A549 (cell line): Measurements from ENCODE around the gene ABCC1. TPM values are rescaled to one million over a fixed set of nuclear protein-coding genes. Genes with fewer than 3 reads are reported as not detected.

Experiments used
- ATAC-seq, 2 experiments: fragments of 200-7000 bp in 1 of 2; fragments of >200 bp in 1 of 2; cut with Nextera tagmentation in 1 of 2; cut with Tn5 transposase in 1 of 2; 3 replicates each; pipeline versions ENCODE4 v1.8.0 to v1.9.1; 2018 to 2020; ENCODE audit warnings: mild to moderate bottlenecking in 1 of 2, moderate library complexity in 1 of 2
- CTCF ChIA-PET: fragments of 300-600 bp; sonication (Branson Sonifier 250); formaldehyde crosslinking; extraction: SDS; loops from one replicate; lab custom pipeline; 2021; ENCODE audit warnings: antibody characterized with exemption, inconsistent platforms; lab: Yijun Ruan, JAX
- POLR2A ChIA-PET: fragments of 350-600 bp; formaldehyde crosslinking; extraction: SDS; loops from one replicate; lab custom pipeline; 2021; ENCODE audit warnings: antibody characterized with exemption, inconsistent platforms; lab: Yijun Ruan, JAX
- DNase-seq, 2 experiments: peaks; one replicate each; pipeline versions ENCODE4 v3.0.0 to v3.0.0-alpha.2; 2011 to 2016; ENCODE audit warnings: low read depth in 1 of 2, low spot score in 1 of 2
- FAIRE-seq: peaks from 2 replicates; lab custom pipeline; 2011; peaks lifted over from hg19 to GRCh38; lab: Jason Lieb, UNC
- H3K27ac ChIP-seq, 2 experiments: fragments of >200 bp; sonication (Bioruptor Twin); formaldehyde crosslinking; 3 replicates each; pipeline ENCODE4 v1.5.1; 2016 to 2017
- H3K4me1 ChIP-seq: fragments of >200 bp; sonication (Bioruptor Twin); formaldehyde crosslinking; 3 replicates; pipeline ENCODE4 v1.6.1; 2016
- H3K4me2 ChIP-seq: fragments of >200 bp; sonication (Bioruptor Twin); formaldehyde crosslinking; 3 replicates; pipeline ENCODE4 v1.6.1; 2016
- H3K4me3 ChIP-seq: fragments of >200 bp; sonication (Bioruptor Twin); formaldehyde crosslinking; 3 replicates; pipeline ENCODE4 v1.5.1; 2016
- H3K9me3 ChIP-seq: fragments of >200 bp; sonication (Bioruptor Twin); formaldehyde crosslinking; 3 replicates; pipeline ENCODE4 v1.6.1; 2016
- ATOH8 ChIP-seq: fragments of 250-450 bp; sonication (Bioruptor Pico); IDR thresholded peaks from 2 replicates; pipeline ENCODE4 v1.5.0; 2020; ENCODE audit warnings: low read depth, mild to moderate bottlenecking, moderate library complexity
- BHLHE40 ChIP-seq: IDR thresholded peaks from 2 replicates; pipeline ENCODE4 v1.6.1; 2012; ENCODE audit warnings: low read depth, low read length, inconsistent platforms
- CBX8 ChIP-seq: fragments of 200-600 bp; sonication (generic); IDR thresholded peaks from 2 replicates; pipeline ENCODE4 v1.6.1; 2016
- EP300 ChIP-seq, 2 experiments: fragments of >200 bp; sonication (Bioruptor Twin); formaldehyde crosslinking; IDR thresholded peaks; 2 replicates in 1 of 2; 3 replicates in 1 of 2; pipeline ENCODE4 v1.6.1; 2016 to 2017
- ESRRA ChIP-seq: fragments of 150-350 bp; IDR thresholded peaks from 2 replicates; pipeline ENCODE4 v1.6.1; 2014; ENCODE audit warnings: mild to moderate bottlenecking, low read length, borderline replicate concordance
- FOSB ChIP-seq: fragments of 250-450 bp; sonication (Bioruptor Pico); IDR thresholded peaks from 2 replicates; pipeline ENCODE4 v1.5.0; 2020; ENCODE audit warnings: mild to moderate bottlenecking, moderate library complexity
- FOSL2 ChIP-seq, 2 experiments: fragments of 450-650 bp in 1 of 2; fragments of >200 bp in 1 of 2; sonication (Bioruptor Twin) in 1 of 2; formaldehyde crosslinking; IDR thresholded peaks; 2 replicates each; pipeline versions ENCODE4 v1.5.0 to v1.6.1; 2016 to 2020; ENCODE audit warnings: mild to moderate bottlenecking in 1 of 2, moderate library complexity in 1 of 2
- FOXS1 ChIP-seq: fragments of 250-450 bp; sonication (Bioruptor Pico); IDR thresholded peaks from 2 replicates; pipeline ENCODE4 v1.5.0; 2020; ENCODE audit warnings: mild to moderate bottlenecking, moderate library complexity
- GATA3 ChIP-seq: IDR thresholded peaks from 2 replicates; pipeline ENCODE4 v1.6.1; 2012; ENCODE audit warnings: borderline replicate concordance
- HDAC2 ChIP-seq: fragments of 200-600 bp; sonication (generic); IDR thresholded peaks from 2 replicates; pipeline ENCODE4 v1.6.1; 2016
- JUN ChIP-seq, 2 experiments: fragments of >200 bp; sonication (Bioruptor Twin); formaldehyde crosslinking; IDR thresholded peaks; 2 replicates in 1 of 2; 3 replicates in 1 of 2; pipeline ENCODE4 v1.6.1; 2016 to 2017
- JUNB ChIP-seq: fragments of >200 bp; sonication (Bioruptor Twin); formaldehyde crosslinking; IDR thresholded peaks from 2 replicates; pipeline ENCODE4 v1.6.1; 2016
- KDM1A ChIP-seq: fragments of 200-600 bp; sonication (generic); IDR thresholded peaks from 2 replicates; pipeline ENCODE4 v1.6.1; 2016; ENCODE audit warnings: low read depth, mild to moderate bottlenecking
- KDM5A ChIP-seq: fragments of 200-600 bp; sonication (generic); IDR thresholded peaks from 2 replicates; pipeline ENCODE4 v1.6.1; 2016; ENCODE audit warnings: antibody characterized with exemption, mild to moderate bottlenecking
- MAFK ChIP-seq: fragments of 450-650 bp; IDR thresholded peaks from 2 replicates; pipeline ENCODE4 v1.6.1; 2014; ENCODE audit not compliant: partially characterized antibody
- MYC ChIP-seq: IDR thresholded peaks from 2 replicates; pipeline ENCODE4 v1.6.1; 2012; ENCODE audit warnings: mild to moderate bottlenecking, inconsistent platforms, low read length, improper control_type of control experiment, borderline replicate concordance
- PBX3 ChIP-seq: IDR thresholded peaks from 2 replicates; pipeline ENCODE4 v1.6.1; 2012
- PHF8 ChIP-seq: fragments of 200-600 bp; sonication (generic); IDR thresholded peaks from 2 replicates; pipeline ENCODE4 v1.6.1; 2016; ENCODE audit warnings: low read depth, mild to moderate bottlenecking, antibody characterized with exemption, moderate library complexity, borderline replicate concordance
- POLR2AphosphoS2 ChIP-seq: conservative IDR thresholded peaks from 2 replicates; pipeline ENCODE4 v1.6.1; 2012; ENCODE audit warnings: low read length, improper control_type of control experiment, inconsistent platforms
- RAD21 ChIP-seq, 2 experiments: fragments of >200 bp in 1 of 2; sonication (Bioruptor Twin) in 1 of 2; formaldehyde crosslinking in 1 of 2; IDR thresholded peaks in 1 of 2; conservative IDR thresholded peaks in 1 of 2; 2 replicates in 1 of 2; 3 replicates in 1 of 2; pipeline ENCODE4 v1.6.1; 2012 to 2018; ENCODE audit warnings: inconsistent platforms in 1 of 2
- RCOR1 ChIP-seq: fragments of 150-350 bp; IDR thresholded peaks from 2 replicates; pipeline ENCODE4 v1.6.1; 2014; ENCODE audit warnings: antibody characterized with exemption, low read length, low read depth
- RFX5 ChIP-seq: fragments of 450-650 bp; IDR thresholded peaks from 2 replicates; pipeline ENCODE4 v1.7.1; 2014; ENCODE audit warnings: antibody characterized with exemption, mild to moderate bottlenecking, moderate library complexity
- SMC3 ChIP-seq: fragments of >200 bp; sonication (Bioruptor Twin); formaldehyde crosslinking; IDR thresholded peaks from 3 replicates; pipeline ENCODE4 v1.6.1; 2018; ENCODE audit warnings: inconsistent platforms
- TFCP2L1 ChIP-seq: fragments of 250-450 bp; sonication (Bioruptor Pico); IDR thresholded peaks from 2 replicates; pipeline ENCODE4 v1.5.0; 2021; ENCODE audit warnings: mild to moderate bottlenecking
- TP53 ChIP-seq: fragments of 250-450 bp; sonication (Bioruptor Pico); IDR thresholded peaks from 2 replicates; pipeline ENCODE4 v1.5.0; 2021; ENCODE audit warnings: mild to moderate bottlenecking, moderate library complexity
- ZC3H11A ChIP-seq: fragments of 450-650 bp; IDR thresholded peaks from 2 replicates; pipeline ENCODE4 v1.6.1; 2014; ENCODE audit warnings: antibody characterized with exemption, mild to moderate bottlenecking
- WGBS: methylation state at CpG from one replicate; pipeline ENCODE4 v1.1.6; 2017; ENCODE audit errors: missing lambda C conversion rate; 5-methylcytosine and 5-hydroxymethylcytosine counted together
- polyA plus RNA-seq, 4 experiments: library from polyadenylated mRNA; depleted of rRNA in 3 of 4; stranded (reverse); fragments of >200 nt; fragmentation: RNase III in 1 of 4; extraction: RNeasy Plus Mini Kit Qiagen cat#74134 plus additional on column Dnase treatment in 1 of 4; gene quantifications; 2 replicates in 3 of 4; 3 replicates in 1 of 4; pipeline ENCODE4 v1.2.3, GENCODE V29; 2011 to 2017
- TF ChIP-seq, protein P1 (sequence below): fragments of >200 bp; sonication (Bioruptor Twin); formaldehyde crosslinking; IDR thresholded peaks from 3 replicates; pipeline ENCODE4 v1.5.1; 2016
- TF ChIP-seq, protein P2 (sequence below): fragments of 150-350 bp; IDR thresholded peaks from 2 replicates; pipeline ENCODE4 v1.6.1; 2014; ENCODE audit warnings: low read depth, mild to moderate bottlenecking, low read length
- TF ChIP-seq, protein P3 (sequence below): IDR thresholded peaks from 2 replicates; pipeline ENCODE4 v1.6.1; 2012
- TF ChIP-seq, protein P4 (sequence below): fragments of >200 bp; sonication (Bioruptor Twin); formaldehyde crosslinking; IDR thresholded peaks from 3 replicates; pipeline ENCODE4 v1.6.1; 2016

ABCC1 gene
- polyA plus RNA-seq, 2 of the 4 experiments (the other 2 are of a cell fraction): 56.5 to 93.8 TPM

GRCh38 chr16:16013812-16014211, 64.4 kb downstream of the ABCC1 start:
- ChIA-PET POLR2A (interaction anchor here (1.3 kb wide), 1 partner anchor 9 kb away, joined by 3 read pairs; no protein-coding TSS in a partner anchor), CTCF (interaction anchor here (1.0 to 1.8 kb wide), 3 partner anchors 9 to 138 kb away, joined by 3 to 4 read pairs (median 4); no protein-coding TSS in a partner anchor)
- peak overlapping the region; percentile 95 to 97 for H3K27ac ChIP-seq
- FAIRE-seq: no peak
- ATAC-seq: no peak
- no peak for TF ChIP-seq HDAC2
- TF ChIP-seq, protein P1, sequence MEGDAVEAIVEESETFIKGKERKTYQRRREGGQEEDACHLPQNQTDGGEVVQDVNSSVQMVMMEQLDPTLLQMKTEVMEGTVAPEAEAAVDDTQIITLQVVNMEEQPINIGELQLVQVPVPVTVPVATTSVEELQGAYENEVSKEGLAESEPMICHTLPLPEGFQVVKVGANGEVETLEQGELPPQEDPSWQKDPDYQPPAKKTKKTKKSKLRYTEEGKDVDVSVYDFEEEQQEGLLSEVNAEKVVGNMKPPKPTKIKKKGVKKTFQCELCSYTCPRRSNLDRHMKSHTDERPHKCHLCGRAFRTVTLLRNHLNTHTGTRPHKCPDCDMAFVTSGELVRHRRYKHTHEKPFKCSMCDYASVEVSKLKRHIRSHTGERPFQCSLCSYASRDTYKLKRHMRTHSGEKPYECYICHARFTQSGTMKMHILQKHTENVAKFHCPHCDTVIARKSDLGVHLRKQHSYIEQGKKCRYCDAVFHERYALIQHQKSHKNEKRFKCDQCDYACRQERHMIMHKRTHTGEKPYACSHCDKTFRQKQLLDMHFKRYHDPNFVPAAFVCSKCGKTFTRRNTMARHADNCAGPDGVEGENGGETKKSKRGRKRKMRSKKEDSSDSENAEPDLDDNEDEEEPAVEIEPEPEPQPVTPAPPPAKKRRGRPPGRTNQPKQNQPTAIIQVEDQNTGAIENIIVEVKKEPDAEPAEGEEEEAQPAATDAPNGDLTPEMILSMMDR: no peak
- TF ChIP-seq RCOR1: no peak
- no peak for TF ChIP-seq BHLHE40
- no peak for TF ChIP-seq ZC3H11A
- no peak for TF ChIP-seq FOXS1
- TF ChIP-seq TFCP2L1 (CRISPR knock-in tag): no peak
- no peak for TF ChIP-seq POLR2AphosphoS2
- TF ChIP-seq, protein P2, sequence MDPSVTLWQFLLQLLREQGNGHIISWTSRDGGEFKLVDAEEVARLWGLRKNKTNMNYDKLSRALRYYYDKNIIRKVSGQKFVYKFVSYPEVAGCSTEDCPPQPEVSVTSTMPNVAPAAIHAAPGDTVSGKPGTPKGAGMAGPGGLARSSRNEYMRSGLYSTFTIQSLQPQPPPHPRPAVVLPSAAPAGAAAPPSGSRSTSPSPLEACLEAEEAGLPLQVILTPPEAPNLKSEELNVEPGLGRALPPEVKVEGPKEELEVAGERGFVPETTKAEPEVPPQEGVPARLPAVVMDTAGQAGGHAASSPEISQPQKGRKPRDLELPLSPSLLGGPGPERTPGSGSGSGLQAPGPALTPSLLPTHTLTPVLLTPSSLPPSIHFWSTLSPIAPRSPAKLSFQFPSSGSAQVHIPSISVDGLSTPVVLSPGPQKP: no peak
- no peak for TF ChIP-seq KDM5A
- TF ChIP-seq EP300 (IDR thresholded peaks at IDR 0.05): no peak
- TF ChIP-seq SMC3: no peak
- TF ChIP-seq GATA3: no peak
- TF ChIP-seq CBX8: no peak
- H3K4me3 ChIP-seq: no peak overlapping the region
- H3K4me2 ChIP-seq: no peak overlapping the region
- peaks cover 67% of the 10 kb centered on the region for H3K4me1 ChIP-seq
- no peak for DNase-seq
- WGBS: 93% methylated on average over 6 of the region's 6 CpGs
- no peaks in the 10 kb centered on the region for H3K9me3 ChIP-seq

DNA sequence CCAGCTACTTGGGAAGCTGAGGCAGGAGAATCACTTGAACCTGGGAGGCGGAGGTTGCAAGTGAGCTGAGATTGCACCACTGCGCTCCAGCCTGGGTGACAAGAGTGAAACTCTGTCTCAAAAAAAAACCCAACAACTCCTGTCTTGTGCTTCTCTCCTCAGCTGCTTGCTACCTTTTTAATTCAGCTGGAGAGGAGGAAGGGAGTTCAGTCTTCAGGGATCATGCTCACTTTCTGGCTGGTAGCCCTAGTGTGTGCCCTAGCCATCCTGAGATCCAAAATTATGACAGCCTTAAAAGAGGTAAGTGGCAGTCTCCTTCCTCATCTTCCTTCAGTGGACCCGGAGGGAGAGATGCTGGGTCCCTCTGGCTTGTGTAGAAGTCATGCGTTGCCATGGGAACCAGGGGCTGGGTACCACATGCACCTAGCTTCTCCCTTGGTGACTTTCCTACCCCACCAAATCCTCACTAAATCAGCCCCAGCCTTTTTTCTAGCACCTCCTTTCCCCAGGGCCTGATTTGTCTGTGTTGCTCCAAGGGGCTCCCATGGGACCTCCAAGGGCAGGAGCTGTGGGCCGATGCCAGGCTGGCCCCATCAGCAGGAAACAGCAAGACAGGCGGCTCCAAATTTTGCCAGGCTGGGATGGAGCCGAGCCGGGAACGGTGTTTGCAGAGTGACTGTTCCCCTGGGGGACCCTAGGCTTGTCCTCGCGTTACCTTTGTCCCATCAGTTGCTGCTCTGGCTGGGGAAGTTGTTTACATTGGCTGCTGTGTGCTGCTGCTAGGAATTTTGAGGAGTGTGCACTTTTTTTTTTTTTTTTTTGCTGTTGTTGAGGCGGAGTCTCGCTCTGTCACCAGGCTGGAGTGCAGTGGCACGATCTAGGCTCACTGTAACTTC, 65.2 kb downstream of the ABCC1 start:
- H3K4me3 ChIP-seq: no peak overlapping the region
- no peak for FAIRE-seq
- ChIA-PET POLR2A (interaction anchor here (1.3 kb wide), 1 partner anchor 10 kb away, joined by 3 read pairs; no protein-coding TSS in a partner anchor), CTCF (interaction anchor here (0.6 to 1.8 kb wide), 3 partner anchors 24 to 139 kb away, joined by 3 to 4 read pairs (median 4); no protein-coding TSS in a partner anchor)
- peak overlapping the region; percentile 95 to 97 for H3K27ac ChIP-seq
- ATAC-seq: peak; percentile 84 to 85
- peaks cover 70% of the 10 kb centered on the region for H3K4me1 ChIP-seq
- DNase-seq: peak; percentile 87 to 92
- WGBS: 24% methylated on average over 14 of the region's 14 CpGs
- peak overlapping the region; percentile 67 for H3K4me2 ChIP-seq
- no peaks in the 10 kb centered on the region for H3K9me3 ChIP-seq
- TF ChIP-seq RFX5: peak; percentile 84
- peak; percentile 32; the same call in 1 of the 2 replicates for TF ChIP-seq JUNB
- no peak for TF ChIP-seq ATOH8 (CRISPR knock-in tag)
- no peak for TF ChIP-seq MYC
- peak in 1 of 2 experiments; percentile 23; a peak in 1 of 5 replicates for TF ChIP-seq RAD21 (conservative IDR thresholded peaks at IDR 0.05 in 1 of 2, IDR thresholded peaks at IDR 0.05 in 1 of 2)
- peak; percentile 29 to 38; a peak in 2 of 5 replicates for TF ChIP-seq EP300 (IDR thresholded peaks at IDR 0.05)
- TF ChIP-seq JUN (IDR thresholded peaks at IDR 0.05): peak in 1 of 2 experiments; percentile 36; a peak in 1 of 5 replicates
- TF ChIP-seq, protein P3, sequence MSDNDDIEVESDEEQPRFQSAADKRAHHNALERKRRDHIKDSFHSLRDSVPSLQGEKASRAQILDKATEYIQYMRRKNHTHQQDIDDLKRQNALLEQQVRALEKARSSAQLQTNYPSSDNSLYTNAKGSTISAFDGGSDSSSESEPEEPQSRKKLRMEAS: peak; percentile 72
- TF ChIP-seq SMC3: no peak; the same call in 1 of the 3 replicates
- TF ChIP-seq TFCP2L1 (CRISPR knock-in tag): no peak
- TF ChIP-seq ESRRA: no peak
- TF ChIP-seq KDM1A: 0 out of 2 replicates have a peak, but pooled peaks have one; percentile 35
- 0 out of 2 replicates have a peak, but pooled peaks have one; percentile 49 for TF ChIP-seq TP53
- TF ChIP-seq, protein P4, sequence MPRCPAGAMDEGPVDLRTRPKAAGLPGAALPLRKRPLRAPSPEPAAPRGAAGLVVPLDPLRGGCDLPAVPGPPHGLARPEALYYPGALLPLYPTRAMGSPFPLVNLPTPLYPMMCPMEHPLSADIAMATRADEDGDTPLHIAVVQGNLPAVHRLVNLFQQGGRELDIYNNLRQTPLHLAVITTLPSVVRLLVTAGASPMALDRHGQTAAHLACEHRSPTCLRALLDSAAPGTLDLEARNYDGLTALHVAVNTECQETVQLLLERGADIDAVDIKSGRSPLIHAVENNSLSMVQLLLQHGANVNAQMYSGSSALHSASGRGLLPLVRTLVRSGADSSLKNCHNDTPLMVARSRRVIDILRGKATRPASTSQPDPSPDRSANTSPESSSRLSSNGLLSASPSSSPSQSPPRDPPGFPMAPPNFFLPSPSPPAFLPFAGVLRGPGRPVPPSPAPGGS: 0 out of 3 replicates have a peak, but pooled peaks have one; percentile 26
- TF ChIP-seq PBX3: peak; percentile 54; the same call in 1 of the 2 replicates
- TF ChIP-seq GATA3: peak; percentile 80
- no peak for TF ChIP-seq FOSB (CRISPR knock-in tag)
- TF ChIP-seq PHF8: no peak
- TF ChIP-seq FOXS1: peak; percentile 84
- no peak for TF ChIP-seq FOSL2 (IDR thresholded peaks at IDR 0.05)
- peak; percentile 78 for TF ChIP-seq FOSL2 (CRISPR knock-in tag; IDR thresholded peaks at IDR 0.05)
- peak; percentile 95 for TF ChIP-seq MAFK
